Measurements from ENCODE around the gene RNLS. TPM values are rescaled to one million over a fixed set of nuclear protein-coding genes. Genes with fewer than 3 reads are reported as not detected.

RNLS gene
- total RNA-seq, 1 donor from 2014 or later: 3.7 TPM

DNA sequence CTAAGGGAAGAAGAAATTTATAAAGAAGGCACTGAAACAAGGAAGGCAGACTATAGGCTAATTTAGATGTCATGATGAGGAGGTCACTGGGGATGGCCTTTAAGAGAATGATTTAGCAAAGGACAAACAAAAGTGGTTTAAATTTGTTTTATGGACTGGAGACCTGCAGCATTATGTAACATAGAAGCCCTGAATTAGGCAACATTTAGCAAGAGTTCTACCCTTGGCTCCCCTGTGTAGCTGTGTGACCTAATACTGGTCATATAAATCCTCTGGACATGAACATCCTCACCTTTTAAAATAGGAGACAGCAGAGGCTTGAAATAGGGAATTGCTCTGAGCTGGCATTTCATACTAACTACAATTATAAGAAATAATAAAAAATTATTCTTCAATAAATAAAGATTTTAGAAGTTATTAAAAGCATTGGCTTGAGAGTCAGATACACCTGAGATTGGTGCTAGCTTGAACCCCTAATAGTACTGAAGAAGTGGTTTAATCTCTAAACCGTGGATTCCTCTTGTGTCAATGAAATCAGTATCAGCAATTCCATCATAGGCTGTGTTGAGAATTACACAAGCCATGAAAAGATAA lies 48.9 kb downstream of the RNLS start:
- Histone ChIP-seq H3K4me1 (peaks cover 3% of the 10 kb centered on the region), H3K27me3 (no peaks in the 10 kb centered on the region), H3K36me3 (no peaks in the 10 kb centered on the region), H3K4me3 (no peak overlapping the region), H3K27ac (no peak overlapping the region), H3K9me3 (no peaks in the 10 kb centered on the region)
- TF ChIP-seq, protein P1, sequence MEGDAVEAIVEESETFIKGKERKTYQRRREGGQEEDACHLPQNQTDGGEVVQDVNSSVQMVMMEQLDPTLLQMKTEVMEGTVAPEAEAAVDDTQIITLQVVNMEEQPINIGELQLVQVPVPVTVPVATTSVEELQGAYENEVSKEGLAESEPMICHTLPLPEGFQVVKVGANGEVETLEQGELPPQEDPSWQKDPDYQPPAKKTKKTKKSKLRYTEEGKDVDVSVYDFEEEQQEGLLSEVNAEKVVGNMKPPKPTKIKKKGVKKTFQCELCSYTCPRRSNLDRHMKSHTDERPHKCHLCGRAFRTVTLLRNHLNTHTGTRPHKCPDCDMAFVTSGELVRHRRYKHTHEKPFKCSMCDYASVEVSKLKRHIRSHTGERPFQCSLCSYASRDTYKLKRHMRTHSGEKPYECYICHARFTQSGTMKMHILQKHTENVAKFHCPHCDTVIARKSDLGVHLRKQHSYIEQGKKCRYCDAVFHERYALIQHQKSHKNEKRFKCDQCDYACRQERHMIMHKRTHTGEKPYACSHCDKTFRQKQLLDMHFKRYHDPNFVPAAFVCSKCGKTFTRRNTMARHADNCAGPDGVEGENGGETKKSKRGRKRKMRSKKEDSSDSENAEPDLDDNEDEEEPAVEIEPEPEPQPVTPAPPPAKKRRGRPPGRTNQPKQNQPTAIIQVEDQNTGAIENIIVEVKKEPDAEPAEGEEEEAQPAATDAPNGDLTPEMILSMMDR (IDR thresholded peaks at IDR 0.05): no peak
- intact Hi-C loops (cut with DNase I): no loop called here
- no peak for DNase-seq
- ATAC-seq: no peak

DNA sequence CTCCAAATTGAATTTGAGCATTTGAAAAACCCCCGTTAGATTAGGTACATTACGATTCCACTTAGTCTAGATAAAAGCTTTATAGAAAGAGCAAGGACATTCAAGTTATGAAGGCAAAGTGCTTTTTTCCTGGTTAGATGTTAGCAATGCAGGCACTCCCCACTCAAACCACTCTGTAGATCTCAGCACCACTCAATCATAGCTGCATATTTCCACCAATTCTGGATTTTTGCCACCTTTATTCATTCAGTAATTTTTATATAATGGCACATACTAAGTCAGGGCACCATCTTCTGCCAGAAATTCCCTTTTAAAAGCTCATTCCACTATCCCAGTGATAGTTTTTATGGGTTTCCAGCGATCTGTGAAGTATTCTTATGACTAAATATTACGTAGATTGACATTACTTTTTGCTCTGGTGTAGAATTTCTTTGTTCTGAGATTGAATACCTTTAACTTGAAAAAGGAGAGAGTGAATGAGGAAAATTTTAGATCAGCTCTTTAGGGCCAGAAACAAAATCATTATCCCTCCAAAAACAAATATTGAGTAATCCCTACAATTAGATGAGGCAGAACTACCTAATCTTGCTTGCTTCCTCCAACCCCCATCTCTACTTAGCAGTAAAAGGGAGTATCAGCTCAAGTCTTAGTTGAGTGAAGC lies 51.6 kb downstream of the RNLS start:
- no peak overlapping the region for H3K27ac ChIP-seq
- no peak overlapping the region for H3K4me3 ChIP-seq
- H3K27me3 ChIP-seq: no peaks in the 10 kb centered on the region
- DNase-seq (no peak), ATAC-seq (peak; percentile 47)
- no peaks in the 10 kb centered on the region for H3K9me3 ChIP-seq
- intact Hi-C loops (cut with DNase I): no loop called here
- H3K4me1 ChIP-seq: no peaks in the 10 kb centered on the region
- TF ChIP-seq, protein P1 (IDR thresholded peaks at IDR 0.05): no peak
- H3K36me3 ChIP-seq: no peaks in the 10 kb centered on the region

GRCh38 chr10:88530629-88531391 lies 52.3 kb downstream of the RNLS start:
- peak; percentile 25 for ATAC-seq

DNA sequence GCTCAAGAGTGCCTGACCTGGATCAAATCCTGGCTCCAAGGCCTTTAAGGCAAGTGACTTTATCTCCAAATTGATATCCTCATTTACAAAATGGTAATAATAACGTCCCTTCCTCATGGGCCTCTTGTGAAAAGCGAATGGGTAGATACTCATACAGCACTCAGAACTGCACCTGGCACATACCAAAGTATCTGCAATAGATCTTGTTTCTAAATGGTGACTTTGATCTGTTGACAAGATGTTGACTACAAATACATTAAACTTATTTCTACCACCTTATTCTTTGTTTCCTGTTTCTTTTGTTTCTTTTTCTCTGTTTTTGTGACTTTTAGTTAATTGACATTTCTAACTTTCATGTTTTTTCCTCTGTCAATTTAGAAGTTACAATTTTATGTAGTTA lies 53.0 kb downstream of the RNLS start:
- TF ChIP-seq, protein P1 (IDR thresholded peaks at IDR 0.05): no peak
- no peaks in the 10 kb centered on the region for H3K36me3 ChIP-seq
- ATAC-seq: no peak
- no peaks in the 10 kb centered on the region for H3K4me1 ChIP-seq
- no peaks in the 10 kb centered on the region for H3K9me3 ChIP-seq
- H3K27me3 ChIP-seq: no peaks in the 10 kb centered on the region
- H3K27ac ChIP-seq: no peak overlapping the region
- DNase-seq: no peak
- intact Hi-C loops (cut with DNase I): no loop called here
- H3K4me3 ChIP-seq: no peak overlapping the region

More at GRCh38 chr10:88530629-88531391, 52.3 kb downstream of the RNLS start:
- no peaks in the 10 kb centered on the region for H3K36me3 ChIP-seq
- H3K9me3 ChIP-seq: no peaks in the 10 kb centered on the region
- H3K4me1 ChIP-seq: no peaks in the 10 kb centered on the region
- DNase-seq: no peak
- no peaks in the 10 kb centered on the region for H3K27me3 ChIP-seq
- no peak overlapping the region for H3K4me3 ChIP-seq
- TF ChIP-seq, protein P1 (IDR thresholded peaks at IDR 0.05): no peak
- intact Hi-C loops (cut with DNase I): no loop called here
- H3K27ac ChIP-seq: no peak overlapping the region

GRCh38 chr10:88528806-88529570 lies 54.1 kb downstream of the RNLS start:
- ATAC-seq (no peak), DNase-seq (no peak)
- no peaks in the 10 kb centered on the region for H3K27me3 ChIP-seq
- H3K4me3 ChIP-seq: no peak overlapping the region
- intact Hi-C loops (cut with DNase I): no loop called here
- H3K36me3 ChIP-seq: no peaks in the 10 kb centered on the region
- H3K27ac ChIP-seq: no peak overlapping the region
- TF ChIP-seq, protein P1 (IDR thresholded peaks at IDR 0.05): no peak
- no peaks in the 10 kb centered on the region for H3K9me3 ChIP-seq
- no peaks in the 10 kb centered on the region for H3K4me1 ChIP-seq
